H1 (cell line): Measurements from ENCODE around the gene CYP27C1. TPM values are rescaled to one million over a fixed set of nuclear protein-coding genes. Genes with fewer than 3 reads are reported as not detected.

ENCODE experiments used
- CTCF ChIA-PET: fragments of 300-600 bp; sonication (Branson Sonifier 250); formaldehyde crosslinking; loops from one replicate; lab custom pipeline; 2021; ENCODE audit not compliant: partially characterized antibody; lab: Charles Lee
- POLR2A ChIA-PET: fragments of 300-600 bp; sonication (Branson Sonifier 250); formaldehyde crosslinking; loops from one replicate; lab custom pipeline; 2021; ENCODE audit warnings: inconsistent platforms; ENCODE audit not compliant: partially characterized antibody; lab: Charles Lee
- DNase-seq, 2 experiments: peaks; one replicate each; pipeline versions ENCODE4 v3.0.0 to v3.0.0-alpha.2; 2010 to 2022; ENCODE audit warnings: low spot score in 2 of 2, low read depth in 1 of 2, mixed read lengths in 1 of 2
- FAIRE-seq: peaks from 2 replicates; lab custom pipeline; 2011; peaks lifted over from hg19 to GRCh38; lab: Jason Lieb, UNC
- H2AFZ ChIP-seq: 2 replicates; pipeline ENCODE4 v1.8.1; 2012; ENCODE audit warnings: low read length, inconsistent platforms
- H2AK5ac ChIP-seq: 2 replicates; pipeline ENCODE4 v1.6.1; 2013; ENCODE audit warnings: low read depth, low read length
- H2BK120ac ChIP-seq: replicated peaks from 2 replicates; pipeline ENCODE3; 2013; ENCODE audit warnings: low read depth, low read length, inconsistent platforms
- H2BK12ac ChIP-seq: 2 replicates; pipeline ENCODE4 v1.6.1; 2013; ENCODE audit warnings: low read depth, low read length
- H2BK15ac ChIP-seq: 2 replicates; pipeline ENCODE4 v1.6.1; 2013; ENCODE audit warnings: low read length
- H2BK20ac ChIP-seq: 2 replicates; pipeline ENCODE4 v1.6.1; 2013; ENCODE audit warnings: low read length
- H2BK5ac ChIP-seq: 2 replicates; pipeline ENCODE4 v1.6.1; 2013; ENCODE audit warnings: low read depth, low read length
- H3K14ac ChIP-seq: 2 replicates; pipeline ENCODE4 v1.6.1; 2013; ENCODE audit warnings: inconsistent platforms; ENCODE audit not compliant: insufficient read length
- H3K18ac ChIP-seq: 2 replicates; pipeline ENCODE4 v1.6.1; 2013; ENCODE audit warnings: low read length; ENCODE audit errors: extremely low read depth
- H3K23ac ChIP-seq: 2 replicates; pipeline ENCODE4 v1.6.1; 2013; ENCODE audit warnings: inconsistent platforms; ENCODE audit not compliant: insufficient read length
- H3K23me2 ChIP-seq: 2 replicates; pipeline ENCODE4 v1.6.1; 2013; ENCODE audit warnings: low read depth, low read length
- H3K27ac ChIP-seq: 2 replicates; pipeline ENCODE4 v1.6.1; 2011; ENCODE audit warnings: low read depth, low read length, inconsistent platforms
- H3K27me3 ChIP-seq, 4 experiments: replicated peaks in 1 of 4; 1 replicate in 1 of 4; 2 replicates in 3 of 4; pipeline versions ENCODE4 v1.6.1 to v1.8.1; 2011 to 2013; ENCODE audit warnings: low read length in 3 of 4, mild to moderate bottlenecking in 3 of 4, inconsistent platforms in 2 of 4, mixed read lengths in 2 of 4, moderate library complexity in 1 of 4; ENCODE audit not compliant: control insufficient read depth in 3 of 4, insufficient read depth in 3 of 4; ENCODE audit errors: extremely low read depth in 1 of 4
- H3K36me3 ChIP-seq, 4 experiments: 2 replicates each; pipeline versions ENCODE4 v1.6.1 to v1.8.1; 2011 to 2013; ENCODE audit warnings: mild to moderate bottlenecking in 4 of 4, low read length in 3 of 4, moderate library complexity in 2 of 4, control low read depth in 1 of 4, inconsistent platforms in 1 of 4; ENCODE audit not compliant: insufficient read depth in 4 of 4, control insufficient read depth in 2 of 4
- H3K4ac ChIP-seq: replicated peaks from 2 replicates; pipeline ENCODE3; 2013; ENCODE audit warnings: low read length, low read depth, mixed read lengths, inconsistent platforms; ENCODE audit not compliant: insufficient read length
- H3K4me1 ChIP-seq, 4 experiments: replicated peaks in 1 of 4; 1 replicate in 1 of 4; 2 replicates in 3 of 4; pipeline versions ENCODE4 v1.6.1 to v1.8.1; 2011 to 2013; ENCODE audit warnings: low read length in 3 of 4, inconsistent platforms in 2 of 4, mixed read lengths in 1 of 4; ENCODE audit not compliant: insufficient read depth in 4 of 4, control insufficient read depth in 3 of 4
- H3K4me2 ChIP-seq, 2 experiments: 2 replicates each; pipeline versions ENCODE4 v1.6.1 to v1.8.1; 2011 to 2013; ENCODE audit warnings: low read depth in 2 of 2, low read length in 2 of 2, control low read depth in 1 of 2, inconsistent platforms in 1 of 2, mild to moderate bottlenecking in 1 of 2; ENCODE audit not compliant: insufficient read depth in 1 of 2
- H3K4me3 ChIP-seq, 4 experiments: fragments of 200-600, 300-600 bp in 1 of 4; sonication (generic), shearing (Covaris generic), sonication (Bioruptor Twin) in 1 of 4; 2 replicates each; pipeline versions ENCODE4 v1.5.1 to v1.8.1; 2011 to 2016; ENCODE audit warnings: low read length in 4 of 4, low read depth in 3 of 4, control low read depth in 2 of 4, inconsistent platforms in 2 of 4, mild to moderate bottlenecking in 2 of 4, mixed read lengths in 1 of 4, moderate library complexity in 1 of 4; ENCODE audit not compliant: insufficient read depth in 2 of 4; ENCODE audit errors: extremely low read depth in 1 of 4
- H3K56ac ChIP-seq: replicated peaks from 2 replicates; pipeline ENCODE3; 2013; ENCODE audit warnings: low read depth, mild to moderate bottlenecking, mixed read lengths, low read length, inconsistent platforms; ENCODE audit not compliant: insufficient read length
- H3K79me1 ChIP-seq: 2 replicates; pipeline ENCODE4 v1.6.1; 2013; ENCODE audit warnings: low read depth, low read length, control low read depth
- H3K79me2 ChIP-seq, 2 experiments: 2 replicates each; pipeline versions ENCODE4 v1.6.1 to v1.8.1; 2012 to 2013; ENCODE audit warnings: low read length in 2 of 2, mild to moderate bottlenecking in 2 of 2, inconsistent platforms in 1 of 2; ENCODE audit not compliant: insufficient read depth in 2 of 2, control insufficient read depth in 1 of 2
- H3K9ac ChIP-seq, 4 experiments: replicated peaks in 1 of 4; 1 replicate in 1 of 4; 2 replicates in 3 of 4; pipeline versions ENCODE4 v1.6.1 to v1.8.1; 2011 to 2013; ENCODE audit warnings: low read depth in 3 of 4, low read length in 3 of 4, control low read depth in 2 of 4, mild to moderate bottlenecking in 2 of 4, moderate library complexity in 2 of 4, inconsistent platforms in 1 of 4; ENCODE audit errors: extremely low read depth in 1 of 4
- H3K9me3 ChIP-seq, 2 experiments: 2 replicates each; pipeline versions ENCODE4 v1.6.1 to v1.8.1; 2012 to 2013; ENCODE audit warnings: mild to moderate bottlenecking in 2 of 2, moderate library complexity in 2 of 2, control low read depth in 1 of 2, inconsistent platforms in 1 of 2, low read depth in 1 of 2, low read length in 1 of 2, mixed read lengths in 1 of 2; ENCODE audit not compliant: insufficient read depth in 2 of 2
- H4K20me1 ChIP-seq, 2 experiments: replicated peaks in 1 of 2; 2 replicates each; pipeline versions ENCODE3 to v1.8.1; 2011 to 2013; ENCODE audit warnings: inconsistent platforms in 2 of 2, low read length in 2 of 2, mild to moderate bottlenecking in 1 of 2; ENCODE audit not compliant: insufficient read depth in 2 of 2, control insufficient read depth in 1 of 2
- H4K5ac ChIP-seq: 2 replicates; pipeline ENCODE4 v1.6.1; 2013; ENCODE audit warnings: low read length, low read depth, mixed read lengths, inconsistent platforms; ENCODE audit not compliant: insufficient read length
- H4K8ac ChIP-seq: 2 replicates; pipeline ENCODE4 v1.8.0; 2013; ENCODE audit warnings: mild to moderate bottlenecking, moderate library complexity, low read length, inconsistent platforms; ENCODE audit not compliant: insufficient read depth; ENCODE audit errors: extremely low read depth
- H4K91ac ChIP-seq: replicated peaks from 2 replicates; pipeline ENCODE3; 2013; ENCODE audit warnings: low read length, mixed read lengths, inconsistent platforms; ENCODE audit not compliant: insufficient read length
- ASH2L ChIP-seq: fragments of 200-600, 300-600 bp; sonication (generic); IDR thresholded peaks from one replicate; pipeline ENCODE4 v1.7.1; 2017; ENCODE audit warnings: low read length
- ATF3 ChIP-seq: IDR thresholded peaks from 2 replicates; pipeline ENCODE4 v1.6.1; 2011; ENCODE audit warnings: low read depth, mild to moderate bottlenecking, low read length; ENCODE audit not compliant: insufficient read depth
- CHD2 ChIP-seq: IDR thresholded peaks from 2 replicates; pipeline ENCODE4 v1.6.1; 2012; ENCODE audit warnings: low read length, improper control_type of control experiment
- CTBP2 ChIP-seq: IDR thresholded peaks from 2 replicates; pipeline ENCODE4 v1.7.0; 2011; ENCODE audit warnings: borderline replicate concordance, mild to moderate bottlenecking, moderate library complexity, mixed read lengths, low read length; ENCODE audit not compliant: insufficient read depth, insufficient read length
- JUN ChIP-seq: IDR thresholded peaks from 2 replicates; pipeline ENCODE4 v1.6.1; 2011; ENCODE audit warnings: low read depth, mild to moderate bottlenecking, improper control_type of control experiment, low read length
- JUND ChIP-seq: IDR thresholded peaks from 2 replicates; pipeline ENCODE4 v1.6.1; 2011; ENCODE audit warnings: mild to moderate bottlenecking, improper control_type of control experiment, low read length
- KDM1A ChIP-seq: fragments of 200-600, 300-600 bp; sonication (generic); IDR thresholded peaks from 2 replicates; pipeline ENCODE4 v1.7.1; 2016; ENCODE audit warnings: mild to moderate bottlenecking, low read length, borderline replicate concordance
- NANOG ChIP-seq: IDR thresholded peaks from 2 replicates; pipeline ENCODE4 v1.6.1; 2011; ENCODE audit warnings: low read length, low read depth, mild to moderate bottlenecking, inconsistent platforms; ENCODE audit not compliant: insufficient read depth, poor library complexity, severe bottlenecking
- SAP30 ChIP-seq: fragments of 300-600 bp; sonication (generic); IDR thresholded peaks from 2 replicates; pipeline ENCODE4 v1.7.1; 2012; ENCODE audit warnings: low read length, moderate library complexity, mild to moderate bottlenecking, inconsistent platforms; ENCODE audit not compliant: insufficient read depth, insufficient replicate concordance
- SIX5 ChIP-seq: IDR thresholded peaks from 2 replicates; pipeline ENCODE4 v1.6.1; 2011; ENCODE audit warnings: mild to moderate bottlenecking, low read depth, low read length
- SP1 ChIP-seq: IDR thresholded peaks from 2 replicates; pipeline ENCODE4 v1.6.1; 2011; ENCODE audit warnings: low read depth, low read length
- YY1 ChIP-seq: IDR thresholded peaks from 2 replicates; pipeline ENCODE4 v1.6.1; 2011; ENCODE audit warnings: low read depth, mild to moderate bottlenecking, low read length
- WGBS, 2 experiments: shearing (Covaris generic) in 1 of 2; methylation state at CpG; one replicate each; pipeline versions ENCODE4 v1.1.6 to v1.1.7; 2013 to 2015; ENCODE audit warnings: low lambda C conversion rate in 2 of 2, mixed read lengths in 2 of 2, inconsistent platforms in 1 of 2, low coverage in 1 of 2, missing lambda C conversion rate in 1 of 2; ENCODE audit not compliant: insufficient replicate concordance in 2 of 2, insufficient coverage in 1 of 2, insufficient read length in 1 of 2; ENCODE audit errors: extremely low coverage in 1 of 2, missing lambda C conversion rate in 1 of 2; 5-methylcytosine and 5-hydroxymethylcytosine counted together
- polyA plus RNA-seq, 7 experiments: library from polyadenylated mRNA; depleted of rRNA in 3 of 7; stranded (reverse) in 5 of 7; unstranded in 2 of 7; fragments of >200 nt in 5 of 7; fragments of 200-250 nt in 2 of 7; gene quantifications; 1 replicate in 5 of 7; 2 replicates in 1 of 7; 4 replicates in 1 of 7; pipeline versions ENCODE4 v1.2.1 to v1.2.3, GENCODE V29; 2011 to 2013; ENCODE audit warnings: missing spikeins in 2 of 7, mixed read lengths in 2 of 7
- total RNA-seq: library from RNA; stranded (reverse); fragmentation: NEBNext Ultra II Directional; extraction: Animal tissue kit (Norgen Biotek cat#: 25700); gene quantifications from 2 replicates; pipeline ENCODE4 v1.2.1, GENCODE V29; 2021
- TF ChIP-seq, protein P1 (sequence below): IDR thresholded peaks from 2 replicates; pipeline ENCODE4 v1.6.1; 2011; ENCODE audit warnings: low read length, improper control_type of control experiment

The CYP27C1 gene
- total and polyA plus RNA-seq, 2 of the 8 experiments (the other 6 are each of a cell fraction or from before 2014, with no cell fraction given): 1.3 to 3.2 TPM

DNA sequence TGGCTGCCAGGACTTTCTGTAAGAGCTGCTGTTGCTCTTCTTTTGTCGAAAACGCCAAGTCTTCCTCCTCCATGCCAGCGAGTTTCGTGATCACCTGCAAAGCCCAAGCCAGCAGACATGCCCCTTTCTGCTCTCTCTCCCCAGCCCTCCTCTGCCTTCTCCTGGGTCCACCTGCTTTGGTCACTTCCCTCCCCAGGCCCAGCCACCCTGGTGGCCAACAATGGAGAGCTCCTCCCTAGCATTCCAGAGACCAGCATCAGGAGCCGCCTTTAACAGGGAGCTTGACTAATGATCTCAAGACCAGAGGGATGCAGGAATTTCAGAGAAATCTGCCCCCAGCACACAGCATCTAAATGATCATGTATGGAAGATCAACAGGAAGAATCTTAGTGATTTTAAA, 39.3 kb upstream of the CYP27C1 start:
- no peak overlapping the region for H3K56ac ChIP-seq
- POLR2A ChIA-PET: interaction anchor here (1.2 to 1.6 kb wide), 4 partner anchors 9 to 21 kb away, joined by 3 to 4 read pairs (median 3); no protein-coding TSS in a partner anchor
- H3K9ac ChIP-seq: no peak overlapping the region
- 84% methylated on average over 5 of the region's 5 CpGs; no CpG with 5 or more reads in 1 of the 2 experiments for WGBS, 2 experiments
- DNase-seq (no peak), FAIRE-seq (no peak)
- no peaks in the 10 kb centered on the region for H3K23me2 ChIP-seq
- peaks cover 0 to 5% of the 10 kb centered on the region in 2 experiments for H4K20me1 ChIP-seq
- no peak overlapping the region for H3K14ac ChIP-seq
- H4K5ac ChIP-seq: no peak overlapping the region
- no peak overlapping the region for H2AK5ac ChIP-seq
- no peaks in the 10 kb centered on the region for H3K4me1 ChIP-seq
- H2BK20ac ChIP-seq: no peak overlapping the region
- H3K27me3 ChIP-seq: no peaks in the 10 kb centered on the region
- H4K91ac ChIP-seq: no peak overlapping the region
- no peak overlapping the region for H2BK15ac ChIP-seq
- no peak overlapping the region for H3K4me2 ChIP-seq
- H3K9me3 ChIP-seq: no peaks in the 10 kb centered on the region
- CTCF ChIA-PET: interaction anchor here (1.0 to 1.9 kb wide), 7 partner anchors 11 to 191 kb away, joined by 3 to 5 read pairs (median 4); partner anchors contain the start of gene ERCC3
- no peaks in the 10 kb centered on the region; the same call in 1 of the 2 replicates for H3K79me1 ChIP-seq
- no peak overlapping the region for H3K4ac ChIP-seq
- H3K4me3 ChIP-seq: no peak overlapping the region
- H3K36me3 ChIP-seq: peaks cover 8 to 51% (median 31%) of the 10 kb centered on the region in 4 experiments
- no peak overlapping the region for H2BK12ac ChIP-seq
- TF ChIP-seq ATF3 (no peak), ASH2L (no peak), CTBP2 (no peak), SAP30 (no peak), NANOG (no peak), YY1 (no peak), JUND (no peak), JUN (no peak), CHD2 (no peak), SIX5 (no peak), SP1 (no peak), KDM1A (no peak)
- TF ChIP-seq, protein P1, sequence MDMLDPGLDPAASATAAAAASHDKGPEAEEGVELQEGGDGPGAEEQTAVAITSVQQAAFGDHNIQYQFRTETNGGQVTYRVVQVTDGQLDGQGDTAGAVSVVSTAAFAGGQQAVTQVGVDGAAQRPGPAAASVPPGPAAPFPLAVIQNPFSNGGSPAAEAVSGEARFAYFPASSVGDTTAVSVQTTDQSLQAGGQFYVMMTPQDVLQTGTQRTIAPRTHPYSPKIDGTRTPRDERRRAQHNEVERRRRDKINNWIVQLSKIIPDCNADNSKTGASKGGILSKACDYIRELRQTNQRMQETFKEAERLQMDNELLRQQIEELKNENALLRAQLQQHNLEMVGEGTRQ: no peak
- H3K23ac ChIP-seq: no peak overlapping the region
- no peak overlapping the region; the same call in 1 of the 2 replicates for H3K27ac ChIP-seq
- H4K8ac ChIP-seq: no peak overlapping the region
- no peak overlapping the region for H2BK120ac ChIP-seq
- H2BK5ac ChIP-seq: no peak overlapping the region
- no peak overlapping the region for H2AFZ ChIP-seq
- no peak overlapping the region for H3K18ac ChIP-seq
- H3K79me2 ChIP-seq: no peaks in the 10 kb centered on the region
